Ishikawa (cell line): ENCODE measurements around the gene BHLHA15.

ENCODE experiments used
- CEBPB ChIP-seq: IDR thresholded peaks from 2 replicates; pipeline ENCODE4 v1.6.1; 2012
- CREB1 ChIP-seq: IDR thresholded peaks from 2 replicates; pipeline ENCODE4 v1.6.1; 2012; ENCODE audit warnings: low read depth
- EGR1 ChIP-seq: IDR thresholded peaks from 2 replicates; pipeline ENCODE4 v1.6.1; 2012
- EP300 ChIP-seq: IDR thresholded peaks from 2 replicates; pipeline ENCODE4 v1.6.1; 2012; ENCODE audit warnings: borderline replicate concordance
- FOXM1 ChIP-seq: IDR thresholded peaks from 2 replicates; pipeline ENCODE4 v1.6.1; 2012; ENCODE audit warnings: low read depth, borderline replicate concordance
- NFIC ChIP-seq: IDR thresholded peaks from 2 replicates; pipeline ENCODE4 v1.6.1; 2012
- RAD21 ChIP-seq: IDR thresholded peaks from 2 replicates; pipeline ENCODE4 v1.6.1; 2012; ENCODE audit warnings: low read depth
- TAF1 ChIP-seq: IDR thresholded peaks from 2 replicates; pipeline ENCODE4 v1.6.1; 2012; ENCODE audit warnings: low read depth, mild to moderate bottlenecking
- TCF12 ChIP-seq: IDR thresholded peaks from 2 replicates; pipeline ENCODE4 v1.6.1; 2012; ENCODE audit warnings: low read depth
- TEAD4 ChIP-seq: IDR thresholded peaks from 2 replicates; pipeline ENCODE4 v1.6.1; 2012
- YY1 ChIP-seq: IDR thresholded peaks from 2 replicates; pipeline ENCODE4 v1.6.1; 2012; ENCODE audit warnings: low read depth
- ZBTB7A ChIP-seq: IDR thresholded peaks from 2 replicates; pipeline ENCODE4 v1.6.1; 2012; ENCODE audit warnings: low read depth
- TF ChIP-seq, protein P1 (sequence below): IDR thresholded peaks from 2 replicates; pipeline ENCODE4 v1.6.1; 2012
- TF ChIP-seq, protein P2 (sequence below): IDR thresholded peaks from 2 replicates; pipeline ENCODE4 v1.6.1; 2012
- TF ChIP-seq, protein P3 (sequence below): IDR thresholded peaks from 2 replicates; pipeline ENCODE4 v1.6.1; 2012; ENCODE audit warnings: low read depth, mild to moderate bottlenecking

BHLHA15 gene

DNA sequence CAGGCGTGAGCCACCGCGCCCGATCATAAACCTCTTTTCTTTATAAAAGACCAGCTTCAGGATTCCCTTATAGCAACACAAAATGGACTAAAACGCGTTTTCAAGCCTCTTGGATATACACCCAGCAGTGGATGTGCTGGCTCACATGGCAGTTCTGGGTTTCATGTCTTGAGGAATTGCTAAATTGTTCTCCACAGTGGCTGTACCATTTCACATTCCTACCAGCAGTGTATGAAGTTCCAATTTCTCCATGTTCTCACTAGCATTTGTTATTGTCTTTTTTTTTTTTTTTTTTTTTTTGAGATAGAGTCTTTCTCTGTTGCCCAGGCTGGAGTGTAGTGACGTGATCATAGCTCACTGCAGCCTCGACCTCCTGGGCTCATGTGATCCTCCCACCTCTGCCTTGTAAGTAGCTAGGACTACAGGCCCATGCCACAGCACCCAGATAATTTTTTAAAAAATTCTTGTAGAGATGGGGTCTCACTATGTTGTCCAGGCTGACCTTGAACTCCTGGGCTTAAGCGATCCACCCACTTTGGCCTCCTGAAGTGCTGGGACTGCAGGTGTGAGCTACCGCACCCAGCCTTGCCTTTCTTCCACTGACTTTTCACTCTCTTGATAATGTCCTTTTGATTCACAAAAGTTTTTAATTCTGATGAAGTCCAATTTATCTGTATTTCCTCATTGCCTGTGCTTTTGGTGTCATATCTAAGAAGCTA, 23.3 kb downstream of the BHLHA15 start:
- no peak for TF ChIP-seq FOXM1
- no peak for TF ChIP-seq YY1
- no peak for TF ChIP-seq CEBPB
- TF ChIP-seq TEAD4 = no peak
- TF ChIP-seq CREB1 = no peak
- no peak for TF ChIP-seq RAD21
- no peak for TF ChIP-seq ZBTB7A
- TF ChIP-seq TAF1 = no peak
- no peak for TF ChIP-seq NFIC
- TF ChIP-seq TCF12 = no peak
- TF ChIP-seq, protein P1, sequence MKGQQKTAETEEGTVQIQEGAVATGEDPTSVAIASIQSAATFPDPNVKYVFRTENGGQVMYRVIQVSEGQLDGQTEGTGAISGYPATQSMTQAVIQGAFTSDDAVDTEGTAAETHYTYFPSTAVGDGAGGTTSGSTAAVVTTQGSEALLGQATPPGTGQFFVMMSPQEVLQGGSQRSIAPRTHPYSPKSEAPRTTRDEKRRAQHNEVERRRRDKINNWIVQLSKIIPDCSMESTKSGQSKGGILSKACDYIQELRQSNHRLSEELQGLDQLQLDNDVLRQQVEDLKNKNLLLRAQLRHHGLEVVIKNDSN = no peak
- TF ChIP-seq, protein P2, sequence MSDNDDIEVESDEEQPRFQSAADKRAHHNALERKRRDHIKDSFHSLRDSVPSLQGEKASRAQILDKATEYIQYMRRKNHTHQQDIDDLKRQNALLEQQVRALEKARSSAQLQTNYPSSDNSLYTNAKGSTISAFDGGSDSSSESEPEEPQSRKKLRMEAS = no peak
- TF ChIP-seq EGR1 = no peak

DNA sequence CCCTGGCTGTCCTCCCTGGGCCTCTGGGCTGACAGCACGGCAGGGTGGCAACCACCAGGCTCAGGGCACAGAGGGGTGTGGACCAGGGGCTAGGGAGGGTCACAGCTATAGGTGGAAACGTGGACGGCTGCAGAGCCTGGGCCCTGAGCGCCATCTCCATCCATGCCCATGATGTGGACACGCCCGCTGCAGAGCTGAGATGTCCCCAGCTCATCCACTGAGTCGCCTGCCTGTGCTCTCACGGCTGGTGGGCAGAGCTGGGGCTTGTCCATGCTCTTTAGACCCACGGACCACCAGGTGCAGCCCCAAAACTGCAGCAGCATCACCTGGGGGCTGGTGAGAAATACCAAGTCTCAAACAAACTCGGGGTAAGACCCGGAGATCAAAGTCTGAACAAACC, 24.7 kb downstream of the BHLHA15 start:
- no peak for TF ChIP-seq RAD21

DNA sequence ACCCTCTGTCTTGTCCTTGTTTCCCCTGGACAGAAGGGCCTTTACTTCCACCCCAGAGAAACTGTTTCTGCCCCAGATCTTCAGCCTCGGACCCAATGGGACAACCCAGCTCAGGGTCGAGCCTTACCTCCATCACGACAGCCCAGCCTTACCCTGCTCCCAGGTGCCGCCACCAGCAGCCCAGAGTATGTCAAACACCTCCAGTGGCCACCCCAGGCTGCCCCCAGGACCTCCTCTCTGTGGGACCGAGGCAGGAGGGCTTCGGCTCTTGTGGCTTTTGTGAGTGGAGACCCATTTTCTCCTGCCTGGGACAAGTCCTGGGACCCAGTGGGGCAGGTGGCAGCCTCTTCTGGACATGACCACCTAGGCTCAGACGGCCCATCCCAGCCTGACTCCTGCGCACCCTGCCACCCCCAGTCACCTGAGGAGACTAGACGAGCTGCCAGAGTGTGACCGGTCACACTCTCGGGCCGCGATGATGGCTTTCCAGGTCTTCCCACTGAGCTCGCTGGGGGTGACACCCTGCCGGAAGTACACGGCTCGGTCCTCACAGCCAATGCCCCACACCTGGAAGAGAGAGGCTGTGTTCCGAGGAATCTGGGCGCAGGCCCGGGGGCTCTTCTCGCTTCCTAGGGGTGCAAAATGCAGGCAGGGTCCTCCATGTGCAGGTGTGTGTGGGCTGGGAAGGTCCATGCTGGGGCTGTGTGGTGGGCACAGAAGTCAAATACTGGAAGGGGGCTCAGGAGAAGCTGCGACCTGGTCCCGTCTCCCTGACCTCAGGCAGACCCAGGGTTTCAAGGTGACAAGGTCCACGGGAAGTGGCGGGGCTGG, 25.3 kb downstream of the BHLHA15 start:
- no peak for TF ChIP-seq TAF1
- TF ChIP-seq EGR1 = no peak
- TF ChIP-seq EP300 = no peak
- TF ChIP-seq, protein P1 = no peak
- no peak for TF ChIP-seq CREB1
- TF ChIP-seq, protein P2 = no peak
- no peak for TF ChIP-seq TCF12
- no peak for TF ChIP-seq NFIC
- no peak for TF ChIP-seq ZBTB7A
- TF ChIP-seq, protein P3, sequence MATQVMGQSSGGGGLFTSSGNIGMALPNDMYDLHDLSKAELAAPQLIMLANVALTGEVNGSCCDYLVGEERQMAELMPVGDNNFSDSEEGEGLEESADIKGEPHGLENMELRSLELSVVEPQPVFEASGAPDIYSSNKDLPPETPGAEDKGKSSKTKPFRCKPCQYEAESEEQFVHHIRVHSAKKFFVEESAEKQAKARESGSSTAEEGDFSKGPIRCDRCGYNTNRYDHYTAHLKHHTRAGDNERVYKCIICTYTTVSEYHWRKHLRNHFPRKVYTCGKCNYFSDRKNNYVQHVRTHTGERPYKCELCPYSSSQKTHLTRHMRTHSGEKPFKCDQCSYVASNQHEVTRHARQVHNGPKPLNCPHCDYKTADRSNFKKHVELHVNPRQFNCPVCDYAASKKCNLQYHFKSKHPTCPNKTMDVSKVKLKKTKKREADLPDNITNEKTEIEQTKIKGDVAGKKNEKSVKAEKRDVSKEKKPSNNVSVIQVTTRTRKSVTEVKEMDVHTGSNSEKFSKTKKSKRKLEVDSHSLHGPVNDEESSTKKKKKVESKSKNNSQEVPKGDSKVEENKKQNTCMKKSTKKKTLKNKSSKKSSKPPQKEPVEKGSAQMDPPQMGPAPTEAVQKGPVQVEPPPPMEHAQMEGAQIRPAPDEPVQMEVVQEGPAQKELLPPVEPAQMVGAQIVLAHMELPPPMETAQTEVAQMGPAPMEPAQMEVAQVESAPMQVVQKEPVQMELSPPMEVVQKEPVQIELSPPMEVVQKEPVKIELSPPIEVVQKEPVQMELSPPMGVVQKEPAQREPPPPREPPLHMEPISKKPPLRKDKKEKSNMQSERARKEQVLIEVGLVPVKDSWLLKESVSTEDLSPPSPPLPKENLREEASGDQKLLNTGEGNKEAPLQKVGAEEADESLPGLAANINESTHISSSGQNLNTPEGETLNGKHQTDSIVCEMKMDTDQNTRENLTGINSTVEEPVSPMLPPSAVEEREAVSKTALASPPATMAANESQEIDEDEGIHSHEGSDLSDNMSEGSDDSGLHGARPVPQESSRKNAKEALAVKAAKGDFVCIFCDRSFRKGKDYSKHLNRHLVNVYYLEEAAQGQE = no peak
- TF ChIP-seq CEBPB = no peak
- TF ChIP-seq FOXM1 = no peak
- no peak for TF ChIP-seq YY1
- no peak for TF ChIP-seq RAD21

DNA sequence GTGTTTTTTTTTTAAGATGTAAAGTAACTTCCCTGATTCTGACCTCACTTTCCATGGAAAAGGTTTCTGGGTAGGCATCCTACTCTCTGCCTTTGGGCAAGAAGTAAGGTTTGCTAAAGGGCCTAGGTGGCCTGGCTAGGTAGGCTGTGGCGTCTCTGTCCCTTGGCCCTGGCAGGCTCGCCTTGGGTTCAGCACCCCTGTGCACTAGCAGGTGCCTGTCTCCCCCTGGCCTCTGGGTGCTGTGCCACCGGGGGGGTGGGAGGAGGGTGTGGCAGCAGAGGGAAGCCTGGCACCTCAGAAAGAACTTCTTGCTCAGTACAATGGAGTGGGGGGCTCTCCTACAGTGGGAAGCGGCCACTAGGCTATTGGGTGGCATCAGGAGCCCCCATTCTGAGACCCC, 26.8 kb downstream of the BHLHA15 start:
- no peak for TF ChIP-seq ZBTB7A
- TF ChIP-seq, protein P1 = no peak
- no peak for TF ChIP-seq FOXM1
- no peak for TF ChIP-seq RAD21
- TF ChIP-seq TCF12 = no peak
- no peak for TF ChIP-seq CEBPB
- no peak for TF ChIP-seq EP300
- TF ChIP-seq TEAD4 = no peak
- no peak for TF ChIP-seq EGR1
- TF ChIP-seq NFIC = no peak
- TF ChIP-seq, protein P2 = no peak
- no peak for TF ChIP-seq TAF1
- TF ChIP-seq YY1 = no peak
- TF ChIP-seq, protein P3 = no peak
- no peak for TF ChIP-seq CREB1

DNA sequence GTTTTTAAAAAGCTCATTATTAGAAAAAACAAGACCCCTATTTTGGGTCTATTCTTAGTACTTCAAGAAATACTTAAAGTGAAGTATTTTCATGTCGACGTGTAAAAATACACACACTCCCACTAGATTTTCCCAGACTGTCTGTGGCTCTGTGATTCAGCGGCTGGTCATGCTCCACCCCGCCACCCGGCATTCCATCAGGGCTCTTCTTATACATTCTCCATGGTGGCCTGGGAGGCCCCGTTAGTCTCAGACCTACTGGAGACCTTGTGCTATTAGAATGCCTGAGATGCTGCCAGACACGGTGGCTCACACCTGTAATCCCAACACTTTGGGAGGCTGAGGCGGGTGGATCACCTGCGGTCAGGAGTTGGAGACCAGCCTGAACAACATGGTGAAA, 27.7 kb downstream of the BHLHA15 start:
- TF ChIP-seq CEBPB (no peak), NFIC (no peak), CREB1 (no peak), YY1 (no peak), EGR1 (no peak), TEAD4 (no peak), RAD21 (no peak), EP300 (no peak), FOXM1 (no peak), ZBTB7A (no peak), TCF12 (no peak), TAF1 (no peak)
- TF ChIP-seq, protein P1 = no peak
- TF ChIP-seq, protein P2 = no peak
- TF ChIP-seq, protein P3 = no peak
